ENCODE data around the gene PPIL4.

Gene PPIL4, protein sequence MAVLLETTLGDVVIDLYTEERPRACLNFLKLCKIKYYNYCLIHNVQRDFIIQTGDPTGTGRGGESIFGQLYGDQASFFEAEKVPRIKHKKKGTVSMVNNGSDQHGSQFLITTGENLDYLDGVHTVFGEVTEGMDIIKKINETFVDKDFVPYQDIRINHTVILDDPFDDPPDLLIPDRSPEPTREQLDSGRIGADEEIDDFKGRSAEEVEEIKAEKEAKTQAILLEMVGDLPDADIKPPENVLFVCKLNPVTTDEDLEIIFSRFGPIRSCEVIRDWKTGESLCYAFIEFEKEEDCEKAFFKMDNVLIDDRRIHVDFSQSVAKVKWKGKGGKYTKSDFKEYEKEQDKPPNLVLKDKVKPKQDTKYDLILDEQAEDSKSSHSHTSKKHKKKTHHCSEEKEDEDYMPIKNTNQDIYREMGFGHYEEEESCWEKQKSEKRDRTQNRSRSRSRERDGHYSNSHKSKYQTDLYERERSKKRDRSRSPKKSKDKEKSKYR

GRCh38 chr6:149545754-149546471 is at the start of gene PPIL4:
Gene PPIL4 (minus strand): TSS chr6:149546043. CDS start chr6:149546005, 38 bp downstream.
- peak; percentile 90 for DNase-seq (ENCODE audit: low read depth, low spot score)

- no peak for DNase-seq (ENCODE audit: low read depth, low spot score)
Observed at GRCh38 chr6:149593408-149593807, 47.6 kb upstream of the PPIL4 start.

DNA sequence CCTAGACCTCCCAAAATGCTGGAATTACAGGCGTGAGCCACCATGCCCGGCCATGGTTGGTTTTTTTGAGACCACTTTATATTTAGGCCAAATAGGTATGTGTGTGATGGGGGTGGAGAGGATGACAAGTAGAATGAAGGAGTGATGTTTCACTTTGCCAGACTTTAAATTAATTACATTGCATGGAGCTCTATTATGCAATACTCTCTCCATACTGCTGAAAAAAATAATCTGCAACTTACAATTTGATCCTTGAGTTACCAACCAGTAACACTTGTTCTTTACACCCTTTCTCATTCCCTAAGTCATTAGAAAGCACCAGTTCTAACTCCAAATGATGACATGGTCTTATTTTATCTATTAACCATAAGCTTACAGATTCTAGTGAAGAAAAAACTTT is 47.1 kb upstream of the PPIL4 start:
- DNase-seq (ENCODE audit: low read depth, low spot score) = no peak

- no peak for DNase-seq (ENCODE audit: low read depth, low spot score)
Observed at GRCh38 chr6:149586149-149586548, 40.3 kb upstream of the PPIL4 start.

DNA sequence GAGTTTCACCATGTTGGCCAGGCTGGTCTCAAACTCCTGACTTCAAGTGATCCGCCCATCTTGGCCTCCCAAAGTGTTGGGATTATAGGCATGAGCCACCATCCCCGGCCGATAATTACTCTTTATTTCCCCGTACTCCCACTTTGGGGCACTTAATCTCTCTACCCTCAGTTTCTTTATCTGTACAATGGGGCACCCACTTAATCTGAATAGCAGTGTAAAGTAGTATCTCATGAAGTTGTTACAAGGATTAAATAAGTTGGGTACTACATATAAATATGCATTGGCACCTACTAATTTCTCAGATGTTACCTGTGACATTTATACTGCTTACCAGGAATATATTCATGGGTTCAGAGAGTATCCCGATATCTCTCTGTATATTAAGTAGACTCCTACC is 35.5 kb upstream of the PPIL4 start:
- no peak for DNase-seq (ENCODE audit: low read depth, low spot score)

GRCh38 chr6:149580880-149581279 is 35.0 kb upstream of the PPIL4 start:
- DNase-seq (ENCODE audit: low read depth, low spot score) = no peak

DNA sequence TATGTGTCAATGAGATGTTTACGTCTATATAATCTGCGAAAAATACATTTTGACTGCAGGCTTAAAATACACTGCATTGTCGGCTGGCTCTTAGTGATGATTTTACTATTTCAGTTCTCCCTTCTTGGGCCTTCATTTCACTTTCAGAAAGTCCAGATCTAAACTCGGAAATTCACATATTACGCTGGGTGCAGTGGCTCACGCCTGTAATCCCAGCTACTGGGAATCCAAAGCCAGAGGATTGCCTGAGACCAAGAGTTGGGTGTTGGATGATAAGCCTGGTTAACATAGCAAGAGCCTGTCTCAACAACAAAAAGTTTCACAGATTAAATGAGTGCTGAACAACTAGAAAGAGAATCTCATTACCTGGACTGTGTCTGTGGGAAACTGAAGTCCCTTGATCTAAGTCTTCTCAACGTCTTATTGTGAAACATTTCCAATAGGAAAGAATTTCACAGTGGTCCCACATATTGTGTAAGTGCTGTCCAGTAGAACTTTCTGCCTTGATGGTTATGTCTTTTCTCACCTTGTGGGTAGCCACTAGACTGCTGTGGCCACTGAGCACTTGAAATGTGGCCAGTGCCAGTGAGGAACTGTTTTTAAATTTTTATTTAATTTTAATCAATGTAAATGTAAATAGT is 22.2 kb upstream of the PPIL4 start:
- DNase-seq (ENCODE audit: low read depth, low spot score) = no peak

DNA sequence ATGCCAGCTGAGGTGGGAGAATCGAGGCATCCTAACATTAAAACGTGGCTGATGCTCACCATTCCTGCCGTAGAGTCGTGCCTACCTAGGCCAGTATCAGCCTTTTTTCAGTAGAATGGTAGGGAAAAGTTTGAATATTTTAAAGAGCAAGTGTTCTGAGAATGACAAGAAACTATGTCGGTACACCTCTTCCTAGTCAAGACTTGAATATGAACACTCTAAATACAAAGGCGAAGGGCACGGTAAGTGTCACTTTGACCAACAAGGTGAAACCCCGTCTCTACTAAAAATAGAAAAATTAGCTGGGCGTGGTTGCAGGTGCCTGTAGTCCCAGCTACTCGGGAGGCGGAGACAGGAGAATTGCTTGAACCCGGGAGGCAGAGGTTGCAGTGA is 21.3 kb upstream of the PPIL4 start:
- no peak for DNase-seq (ENCODE audit: low read depth, low spot score)

GRCh38 chr6:149566410-149567193 is 20.8 kb upstream of the PPIL4 start:
- no peak for DNase-seq (ENCODE audit: low read depth, low spot score)

DNA sequence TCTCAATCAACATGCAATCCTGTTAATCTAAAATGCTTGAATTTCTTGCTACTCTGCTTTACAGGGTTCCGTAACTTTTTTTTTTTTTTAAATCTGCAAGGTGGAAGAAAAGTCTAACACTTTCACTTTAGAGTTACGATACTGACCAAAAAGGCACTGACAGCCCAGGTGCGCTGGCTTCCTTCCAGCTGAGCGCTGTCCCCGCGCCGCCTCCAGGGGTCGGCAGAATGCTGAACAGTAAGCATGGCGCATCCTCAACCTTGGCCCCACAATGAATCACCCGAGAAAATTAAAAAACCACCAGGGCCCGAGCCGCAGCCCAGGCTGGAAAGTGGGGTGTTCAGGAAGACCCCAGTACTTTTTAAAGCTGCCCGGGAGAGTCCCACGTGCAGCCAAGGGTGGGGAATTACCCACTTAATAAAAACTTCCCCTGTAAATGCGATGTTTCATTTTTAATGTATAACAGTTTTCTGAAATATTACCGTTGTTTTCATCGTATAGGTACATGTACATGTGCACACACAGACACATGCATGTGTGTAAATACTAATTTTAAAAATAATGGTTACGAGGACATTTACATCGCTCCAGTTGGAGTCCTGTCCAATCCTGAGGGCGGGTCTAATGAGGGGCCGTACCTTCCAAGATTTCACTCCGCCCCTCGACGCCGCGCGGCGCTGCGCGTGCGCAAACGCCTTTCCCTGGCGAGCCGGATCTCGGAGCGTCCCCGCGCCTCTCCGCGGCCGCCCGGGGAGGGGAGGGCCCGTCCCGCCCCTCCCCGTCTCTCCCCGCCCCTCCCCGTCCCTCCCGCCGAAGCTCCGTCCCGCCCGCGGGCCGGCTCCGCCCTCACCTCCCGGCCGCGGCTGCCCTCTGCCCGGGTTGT is 19.9 kb upstream of the PPIL4 start, which contains the start of gene GINM1:
TSS of gene GINM1 (plus strand) at position 849 of the 883 bp plus-strand sequence. CDS start 40 bp downstream, outside the sequence.
- peak; percentile 89 for DNase-seq (ENCODE audit: low read depth, low spot score)

- no peak for DNase-seq (ENCODE audit: low read depth, low spot score)
Observed at GRCh38 chr6:149563928-149564325, 18.1 kb upstream of the PPIL4 start.

DNA sequence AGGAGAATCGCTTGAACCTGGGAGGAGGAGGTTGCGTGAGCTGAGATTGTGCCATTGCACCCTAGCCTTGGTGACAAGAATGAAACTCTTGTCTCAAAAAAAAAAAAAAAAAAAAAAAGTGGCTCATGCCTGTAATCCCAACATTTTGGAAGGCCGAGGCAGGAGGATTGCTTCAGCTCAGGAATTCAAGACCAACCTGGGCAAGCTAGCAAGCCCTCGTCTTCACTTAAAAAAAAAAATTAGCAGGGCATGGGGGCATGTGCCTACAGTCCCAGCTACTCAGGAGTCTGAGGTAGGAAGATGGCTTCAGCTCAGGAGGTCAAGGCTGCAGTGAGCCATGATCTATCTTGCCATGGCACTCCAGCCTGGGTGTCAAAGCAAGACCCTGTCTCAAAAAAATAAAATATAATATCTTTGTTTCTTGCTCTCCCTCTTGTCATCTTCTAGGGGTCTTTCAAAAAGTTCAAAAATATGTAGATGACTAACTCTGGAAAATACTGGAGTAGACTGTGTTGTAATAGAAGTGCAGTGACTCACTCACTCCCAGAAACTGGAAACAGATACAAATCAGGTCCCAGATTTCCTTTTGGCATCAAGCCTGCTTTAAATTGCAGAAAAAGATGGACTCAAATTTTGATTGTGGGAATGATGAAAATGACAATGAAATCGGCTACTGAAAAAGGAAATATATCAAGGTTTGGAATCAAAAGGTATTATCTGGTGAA is 17.5 kb upstream of the PPIL4 start:
- no peak for DNase-seq (ENCODE audit: low read depth, low spot score)

DNA sequence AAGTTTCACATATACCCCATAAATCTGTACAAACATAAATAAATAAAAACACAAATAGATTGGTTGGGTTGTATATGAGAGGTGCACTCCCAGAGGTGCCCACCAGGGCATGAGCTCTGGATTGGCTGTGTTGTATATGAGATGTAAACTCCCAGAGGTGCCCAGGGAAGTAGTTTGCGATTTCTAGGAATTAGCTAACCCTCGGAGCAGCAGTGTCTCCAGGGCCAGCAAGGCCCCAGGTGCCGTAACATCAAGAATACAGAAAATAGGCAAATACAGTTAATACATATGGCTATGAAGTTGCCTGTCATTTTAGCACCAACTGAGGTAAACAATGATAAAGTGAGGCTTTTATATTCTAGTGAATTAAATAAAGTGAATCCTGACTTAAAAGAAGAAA is 14.9 kb upstream of the PPIL4 start:
- DNase-seq (ENCODE audit: low read depth, low spot score) = no peak

DNA sequence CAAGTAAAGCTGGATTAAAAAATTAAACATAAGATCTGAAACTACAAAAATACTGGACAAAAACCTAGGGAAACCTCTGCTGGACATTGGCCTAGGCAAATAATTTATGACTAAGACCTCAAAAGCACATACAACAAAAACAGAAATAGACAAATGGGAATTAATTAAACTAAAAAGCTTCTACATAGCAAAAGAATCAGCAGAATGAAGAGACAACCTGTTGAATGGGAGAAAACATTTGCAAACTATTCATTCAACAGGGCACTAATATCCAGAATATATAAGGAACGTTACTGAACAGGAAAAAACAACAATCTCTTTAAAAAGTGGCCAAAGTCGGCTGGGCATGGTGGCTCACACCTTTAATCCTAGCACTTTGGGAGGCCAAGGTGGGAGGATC is 13.5 kb upstream of the PPIL4 start:
- no peak for DNase-seq (ENCODE audit: low read depth, low spot score)

DNA sequence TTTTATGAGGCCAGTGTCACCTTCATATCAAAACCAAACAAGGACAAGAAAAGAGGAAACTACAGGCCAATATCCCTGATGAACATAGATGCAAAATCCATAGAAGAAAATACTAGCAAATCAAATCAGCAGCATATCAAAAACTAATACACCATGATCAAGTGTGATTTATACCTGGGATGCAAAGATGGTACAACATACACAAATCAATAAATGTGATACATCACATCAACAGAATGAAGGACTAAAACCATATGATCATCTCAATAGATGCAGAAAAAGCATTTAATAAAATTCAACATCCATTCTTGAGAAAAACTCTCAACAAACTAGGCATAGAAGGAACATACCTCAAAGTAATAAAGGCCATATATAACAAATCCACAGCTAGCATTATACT is 12.2 kb upstream of the PPIL4 start:
- DNase-seq (ENCODE audit: low read depth, low spot score) = no peak

DNA sequence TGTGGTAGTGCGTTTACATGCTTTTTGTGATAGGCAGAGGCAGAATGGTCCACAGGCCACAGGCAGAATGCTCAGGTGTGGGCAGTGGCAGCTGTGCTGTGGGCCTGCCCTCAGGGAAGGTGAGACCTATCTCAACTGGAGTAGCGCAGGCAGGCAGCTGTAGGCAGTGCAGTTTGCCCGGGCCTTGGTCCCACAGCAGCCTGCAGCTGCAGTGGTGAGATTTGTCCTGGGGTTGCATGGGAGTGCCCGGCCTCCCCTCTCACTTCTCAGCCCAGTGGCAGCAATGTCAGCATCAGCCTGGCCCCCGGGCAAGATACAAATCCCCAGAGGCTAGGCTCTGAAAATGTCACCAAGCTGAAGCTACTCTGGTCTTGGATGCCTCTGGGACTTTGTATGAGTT is 6.1 kb upstream of the PPIL4 start:
- DNase-seq (ENCODE audit: low read depth, low spot score) = no peak

- no peak for DNase-seq (ENCODE audit: low read depth, low spot score)
Observed at GRCh38 chr6:149545258-149545753, 537 bp downstream of the PPIL4 start.

- no peak for DNase-seq (ENCODE audit: low read depth, low spot score)
Observed at GRCh38 chr6:149544646-149545257, 1.1 kb downstream of the PPIL4 start.

GRCh38 chr6:149541139-149541538 is 4.7 kb downstream of the PPIL4 start:
- DNase-seq (ENCODE audit: low read depth, low spot score) = no peak

Data from brain pericyte (primary cell).